ENCODE results near the gene DNAI1.

- TF ChIP-seq ZBTB7A (IDR thresholded peaks at IDR 0.05; ENCODE audit: low read depth) (no peak), NFIC (IDR thresholded peaks at IDR 0.05) (no peak), MAX (IDR thresholded peaks at IDR 0.05) (no peak), EP300 (IDR thresholded peaks at IDR 0.05; ENCODE audit: borderline replicate concordance) (no peak), YY1 (IDR thresholded peaks at IDR 0.05; ENCODE audit: low read depth) (no peak), RAD21 (IDR thresholded peaks at IDR 0.05; ENCODE audit: low read depth) (no peak), TCF12 (IDR thresholded peaks at IDR 0.05; ENCODE audit: low read depth) (no peak), CEBPB (IDR thresholded peaks at IDR 0.05) (no peak), TEAD4 (IDR thresholded peaks at IDR 0.05) (no peak), CREB1 (IDR thresholded peaks at IDR 0.05; ENCODE audit: low read depth) (no peak), USF1 (IDR thresholded peaks at IDR 0.05) (no peak), FOXM1 (IDR thresholded peaks at IDR 0.05; ENCODE audit: borderline replicate concordance, low read depth) (no peak), REST (IDR thresholded peaks at IDR 0.05; ENCODE audit: low read depth) (no peak)
These were observed 63.7 kb downstream of the DNAI1 start for GRCh38 chr9:34522091-34522887.
